HT-29 (cell line): Measurements from ENCODE around the gene MN1. TPM values are rescaled to one million over a fixed set of nuclear protein-coding genes. Genes with fewer than 3 reads are reported as not detected.

Experiments
- DNase-seq: peaks from one replicate; pipeline ENCODE4 v3.0.0-alpha.2; 2015; ENCODE audit warnings: low spot score
- total RNA-seq: library from RNA; depleted of rRNA; stranded (reverse); fragments of >200 nt; shearing (Covaris generic); gene quantifications from 2 replicates; pipeline ENCODE4 v1.2.3, GENCODE V29; 2014

Gene MN1
- total RNA-seq, 1 experiment from 2014 or later: not detected

DNA sequence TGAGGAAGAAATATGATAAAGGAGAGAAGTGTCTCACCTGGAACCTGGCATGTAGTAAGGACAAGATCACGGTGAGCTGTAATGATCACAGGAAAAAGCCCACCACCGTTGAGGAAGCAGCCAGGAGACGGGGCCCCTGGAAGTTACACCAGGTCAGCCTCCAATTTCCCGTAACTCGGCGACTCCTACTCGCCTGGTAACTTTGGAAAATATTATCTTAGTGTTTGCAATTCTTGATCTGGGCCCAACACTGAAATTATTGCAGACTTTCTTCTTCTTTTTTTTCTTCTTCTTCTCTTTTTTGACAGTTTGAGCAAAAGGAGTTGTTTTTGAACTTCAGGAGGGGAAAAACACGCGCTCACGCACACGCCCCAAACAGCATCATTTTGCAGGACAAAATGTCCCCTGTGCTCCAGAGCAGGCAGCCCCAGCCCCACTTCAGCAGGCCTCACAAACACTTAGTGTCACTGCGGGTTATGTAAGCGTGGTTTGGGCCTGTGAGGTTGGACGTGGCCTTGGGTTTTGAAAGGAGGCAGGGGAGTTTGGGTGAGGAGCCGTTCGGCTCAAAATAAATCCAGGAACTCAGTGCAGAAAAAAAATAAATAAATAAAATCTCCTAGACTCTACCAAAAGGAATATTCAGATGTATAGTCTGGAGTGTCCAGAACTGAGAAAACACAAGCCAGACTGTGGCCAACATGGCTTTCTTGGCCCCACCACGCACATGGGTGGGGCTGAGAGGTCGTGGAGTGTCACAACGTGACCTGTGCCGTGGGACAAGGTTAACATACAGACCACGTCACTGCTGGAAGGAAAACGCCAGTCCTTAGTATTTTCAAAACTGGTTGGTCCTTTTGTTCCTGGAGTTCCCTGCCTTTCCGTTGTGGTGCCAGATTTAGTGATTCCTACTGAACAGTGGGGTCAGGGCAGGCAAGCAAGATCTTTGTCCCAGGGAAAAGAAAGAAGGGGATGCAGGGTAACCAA, 26.3 kb upstream of the MN1 start:
- no peak for DNase-seq

- DNase-seq: no peak
Measured at GRCh38 chr22:27825174-27825573, 23.6 kb upstream of the MN1 start.

- no peak for DNase-seq
Measured at GRCh38 chr22:27823221-27823620, 21.7 kb upstream of the MN1 start.

DNA sequence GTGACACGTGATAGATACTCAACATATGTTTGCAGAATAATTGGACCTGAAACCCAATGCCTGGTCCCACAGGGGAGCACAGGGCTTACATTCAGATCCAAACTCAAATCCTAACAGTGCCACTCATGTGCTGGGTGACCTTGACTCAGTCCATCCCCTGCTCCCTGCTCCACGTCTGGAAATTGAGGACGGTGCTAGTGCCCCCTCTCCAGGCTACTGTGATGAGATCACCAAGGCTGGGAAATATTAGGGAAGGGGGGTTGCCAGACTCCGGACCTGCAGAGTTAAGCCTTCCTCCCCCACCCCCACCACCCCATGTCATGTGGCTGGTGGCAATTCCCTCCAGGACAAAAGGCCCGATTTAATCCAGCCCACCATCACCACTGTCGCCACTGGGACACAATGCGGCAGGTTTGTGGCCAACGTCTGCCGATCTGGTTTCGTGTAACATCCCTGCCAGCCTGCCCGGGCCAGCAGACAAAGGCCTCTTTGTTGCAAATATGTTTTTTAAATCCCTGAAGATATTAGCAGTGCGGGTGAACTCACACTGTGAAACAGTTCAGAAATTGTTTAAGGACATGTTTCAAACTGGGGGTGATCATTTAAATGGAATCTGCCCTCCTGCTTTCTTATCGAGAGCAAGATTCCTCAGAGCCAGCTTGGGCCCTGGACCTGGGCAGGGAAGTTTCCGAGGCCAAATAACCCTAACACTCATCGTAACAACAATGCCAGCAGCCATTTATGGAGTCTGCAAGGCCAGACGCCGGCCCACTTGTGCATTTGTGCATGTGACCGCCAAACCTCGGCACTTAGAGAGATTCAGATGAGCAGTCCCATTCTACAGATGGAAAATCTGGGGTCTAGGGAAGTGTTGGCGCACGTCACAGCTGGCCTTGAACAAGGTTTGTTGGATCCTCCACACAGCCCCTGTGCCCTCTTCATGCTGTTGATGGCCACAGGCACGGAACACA, 19.6 kb upstream of the MN1 start:
- DNase-seq: no peak

DNA sequence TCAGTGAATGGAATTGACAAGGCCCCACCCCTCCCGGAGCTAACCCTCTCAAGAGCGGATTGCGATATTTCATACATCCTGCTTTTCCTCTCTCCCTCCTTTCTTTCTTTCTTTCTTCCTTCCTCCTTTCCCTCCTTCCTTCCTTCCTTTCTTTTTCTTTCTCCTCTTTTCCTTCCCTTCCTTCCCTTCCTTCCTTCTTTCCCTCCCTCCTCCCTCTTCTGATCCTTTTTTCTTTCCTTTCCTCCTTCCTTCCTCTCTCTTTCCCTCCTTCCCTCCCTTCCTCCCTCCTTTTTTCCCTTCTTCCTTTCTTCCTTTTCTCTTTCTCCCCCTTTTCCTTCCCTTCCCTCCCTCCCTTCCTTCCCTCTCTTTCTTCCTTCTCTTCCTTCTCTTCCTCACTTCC, 15.0 kb upstream of the MN1 start:
- DNase-seq: no peak

GRCh38 chr22:27815826-27816530, 14.4 kb upstream of the MN1 start:
- DNase-seq: no peak

DNA sequence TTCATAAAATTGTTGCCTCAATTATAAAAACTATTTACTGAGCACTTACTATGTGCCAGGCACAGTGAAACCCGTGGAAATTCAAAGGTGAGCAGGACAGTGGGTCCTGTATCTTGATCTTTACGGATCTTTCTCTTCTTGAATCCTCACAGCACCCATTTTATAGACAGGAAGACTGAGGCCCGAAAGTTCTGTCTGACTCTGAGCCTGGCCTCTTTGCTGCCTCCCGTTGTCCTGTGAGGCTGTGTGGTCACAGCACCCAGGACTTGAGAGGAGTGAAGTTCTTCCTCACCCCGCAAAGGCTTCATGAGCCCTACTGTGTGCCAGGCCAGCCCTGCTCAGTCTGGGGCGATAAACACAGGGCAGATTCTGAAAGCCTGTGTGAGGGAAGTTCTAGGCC, 13.4 kb upstream of the MN1 start:
- DNase-seq: no peak

DNA sequence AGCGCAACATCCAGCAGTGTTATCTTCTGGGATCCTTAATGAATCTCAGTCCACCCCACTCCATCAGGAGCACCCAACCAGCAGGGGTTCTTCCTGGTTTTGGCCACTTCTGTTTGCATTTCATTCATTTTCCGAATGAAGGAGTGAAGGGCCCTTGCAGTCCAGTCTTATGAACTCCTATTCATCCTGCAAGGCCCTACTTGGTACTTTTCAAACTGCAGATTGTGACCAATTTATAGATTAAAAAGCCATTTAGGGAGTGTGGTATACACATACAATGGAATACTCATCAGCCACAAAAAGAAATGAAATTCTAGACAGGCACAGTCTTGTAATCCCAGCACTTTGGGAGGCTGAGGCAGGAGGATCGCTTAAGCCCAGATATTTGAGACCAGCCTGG, 10.2 kb upstream of the MN1 start:
- DNase-seq: no peak

DNA sequence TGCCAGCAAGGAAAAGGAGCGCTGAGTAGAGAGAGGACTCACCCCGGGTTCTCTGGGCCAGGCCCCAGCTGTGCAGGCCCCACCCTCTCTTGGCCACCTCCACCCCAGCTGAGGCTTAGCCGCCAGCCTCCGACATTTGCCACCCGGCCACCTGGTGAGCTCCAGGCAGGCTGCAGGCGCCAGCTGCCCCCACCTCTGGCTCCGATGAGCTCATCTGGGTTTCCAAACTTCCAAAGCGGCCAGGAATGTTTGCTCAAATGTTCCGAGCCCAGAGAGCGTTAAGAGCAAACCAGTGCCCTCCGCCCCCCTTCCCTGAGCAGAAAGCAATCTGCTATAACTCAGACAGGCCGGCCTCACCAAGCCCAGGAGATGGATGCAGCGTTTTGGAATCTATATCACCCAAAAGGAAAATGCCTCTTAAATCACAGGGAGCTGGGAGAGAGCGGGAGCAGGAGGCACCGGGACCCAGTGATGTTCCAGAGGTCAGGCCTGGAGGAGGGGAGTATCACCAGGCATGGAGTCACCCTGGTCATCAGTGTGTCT, 9.1 kb upstream of the MN1 start:
- DNase-seq: no peak

- no peak for DNase-seq
Measured at GRCh38 chr22:27809700-27810608, 8.4 kb upstream of the MN1 start.

- DNase-seq: no peak
Measured at GRCh38 chr22:27809226-27809603, 7.7 kb upstream of the MN1 start.

GRCh38 chr22:27808451-27809225, 7.1 kb upstream of the MN1 start:
- no peak for DNase-seq

GRCh38 chr22:27805841-27806240, 4.3 kb upstream of the MN1 start:
- DNase-seq: no peak

DNA sequence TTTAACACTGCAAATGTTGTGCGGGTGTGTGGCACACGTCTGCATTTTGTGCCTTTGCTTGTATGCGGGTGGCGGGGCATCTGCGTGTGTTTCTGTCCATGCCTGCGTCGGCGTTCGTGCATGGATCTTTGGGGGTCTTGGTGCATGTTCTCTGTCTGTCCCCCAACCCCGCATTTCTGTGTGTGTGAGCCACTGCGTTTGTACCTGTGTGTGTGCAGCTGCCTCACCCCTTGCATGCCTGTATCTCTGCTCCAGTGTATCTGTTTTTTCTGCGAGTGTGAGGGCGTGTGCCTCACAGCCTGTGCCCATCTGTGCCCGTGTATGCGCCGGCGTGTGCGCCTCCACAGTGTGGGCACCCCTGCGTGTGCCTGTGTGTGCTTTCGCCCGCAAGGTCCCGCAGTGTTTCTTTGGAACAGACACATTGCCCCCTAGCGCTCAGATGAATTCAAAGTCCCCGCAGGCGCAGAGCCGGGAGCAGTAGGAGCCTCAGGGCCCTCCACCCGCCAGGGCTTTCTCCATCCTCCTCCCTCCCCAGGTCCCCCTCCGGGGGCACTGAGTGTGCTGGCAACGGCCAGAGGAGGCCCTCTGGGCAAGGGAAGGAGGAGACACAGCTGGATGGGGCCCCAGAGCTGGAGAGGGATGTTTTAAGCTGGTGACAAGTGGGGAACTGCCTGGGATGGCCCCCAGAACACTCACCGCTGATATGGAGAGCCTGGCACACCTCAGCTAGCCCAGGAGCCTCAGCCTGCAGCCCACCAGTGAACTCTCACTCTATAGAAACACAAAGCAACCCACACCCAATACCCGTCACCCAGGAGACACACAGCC, 3.1 kb upstream of the MN1 start:
- peak; percentile 37 for DNase-seq

DNA sequence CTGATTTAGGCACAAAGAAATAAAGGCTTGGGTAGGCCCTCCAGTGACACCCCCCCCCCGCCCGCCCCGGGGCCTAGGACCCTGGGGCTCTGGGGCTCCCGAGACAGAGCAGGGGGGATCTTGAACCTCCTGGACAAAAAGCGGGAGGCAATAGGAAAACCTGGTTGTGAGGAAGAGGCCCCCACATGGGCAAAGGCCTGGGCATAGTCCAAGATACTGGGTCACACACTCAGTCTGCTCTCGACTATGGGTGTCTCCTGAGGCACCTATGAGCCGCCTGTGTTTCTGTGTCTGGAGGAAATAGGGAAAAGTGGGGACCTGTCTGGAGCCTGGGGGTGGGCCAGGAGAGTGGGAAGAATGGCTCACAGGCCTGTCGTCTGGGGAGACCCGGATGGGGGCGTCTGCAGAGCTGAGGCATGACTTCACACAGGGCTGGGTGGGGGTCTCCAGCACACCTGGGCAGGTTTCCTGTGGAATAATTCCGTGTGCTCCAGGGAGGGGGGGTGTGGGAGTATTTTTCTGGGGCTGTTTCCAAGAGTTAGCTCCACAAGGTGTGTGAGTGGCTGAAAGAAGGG, 2.4 kb upstream of the MN1 start:
- no peak for DNase-seq

- no peak for DNase-seq
Measured at GRCh38 chr22:27802346-27803073, 954 bp upstream of the MN1 start.

GRCh38 chr22:27801202-27801615, 347 bp downstream of the MN1 start:
- no peak for DNase-seq
